Inflammatory macrophage treated with lipopolysaccharide for 4 hours (primary cell): Measurements from ENCODE around the gene UCK2.
A peak's percentile ranks its signal among the peaks of the same experiment; 100 is the strongest.
"Not testable (repeated sequence)": the region's sequence is repeated elsewhere in the genome, so short reads cannot be mapped to it uniquely, and the experiment has no call there.

ENCODE experiments used
- DNase-seq: peaks from one replicate; pipeline ENCODE4 v3.0.0-alpha.2; 2020

The UCK2 gene

GRCh38 chr1:165827268-165828102 is at the start of gene UCK2:
Gene UCK2 (plus strand): TSS chr1:165827614. CDS start chr1:165827834, 220 bp downstream.
- DNase-seq = peak; percentile 69

DNA sequence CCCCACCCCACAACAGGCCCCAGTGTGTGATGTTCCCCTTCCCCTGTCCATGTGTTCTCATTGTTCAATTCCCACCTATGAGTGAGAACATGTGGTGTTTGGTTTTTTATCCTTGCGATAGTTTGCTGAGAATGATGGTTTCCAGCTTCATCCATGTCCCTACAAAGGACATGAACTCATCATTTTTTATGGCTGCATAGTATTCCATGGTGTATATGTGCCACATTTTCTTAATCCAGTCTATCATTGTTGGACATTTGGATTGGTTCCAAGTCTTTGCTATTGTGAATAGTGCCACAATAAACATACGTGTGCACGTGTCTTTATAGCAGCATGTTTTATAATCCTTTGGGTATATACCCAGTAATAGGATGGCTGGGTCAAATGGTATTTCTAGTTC is 49.2 kb upstream of the UCK2 start:
- not testable (repeated sequence) for DNase-seq

DNA sequence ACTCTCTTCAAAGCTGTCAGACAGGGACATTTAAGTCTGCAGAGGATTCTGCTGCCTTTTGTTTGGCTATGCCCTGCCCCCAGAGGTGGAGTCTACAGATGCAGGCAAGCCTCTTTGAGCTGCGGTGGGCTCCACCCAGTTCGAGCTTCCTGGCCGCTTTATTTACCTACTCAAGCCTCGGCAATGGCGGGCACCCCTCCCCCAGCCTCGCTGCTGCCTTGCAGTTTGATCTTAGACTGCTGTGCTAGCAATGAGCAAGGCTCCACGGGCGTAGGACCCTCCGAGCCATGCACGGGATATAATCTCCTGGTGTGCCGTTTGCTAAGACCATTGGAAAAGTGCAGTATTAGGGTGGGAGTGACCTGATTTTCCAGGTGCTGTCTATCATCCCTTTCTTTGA is 43.9 kb upstream of the UCK2 start:
- DNase-seq = not testable (repeated sequence)

- DNase-seq = no peak
These were observed 39.7 kb upstream of the UCK2 start for GRCh38 chr1:165787741-165788140.

DNA sequence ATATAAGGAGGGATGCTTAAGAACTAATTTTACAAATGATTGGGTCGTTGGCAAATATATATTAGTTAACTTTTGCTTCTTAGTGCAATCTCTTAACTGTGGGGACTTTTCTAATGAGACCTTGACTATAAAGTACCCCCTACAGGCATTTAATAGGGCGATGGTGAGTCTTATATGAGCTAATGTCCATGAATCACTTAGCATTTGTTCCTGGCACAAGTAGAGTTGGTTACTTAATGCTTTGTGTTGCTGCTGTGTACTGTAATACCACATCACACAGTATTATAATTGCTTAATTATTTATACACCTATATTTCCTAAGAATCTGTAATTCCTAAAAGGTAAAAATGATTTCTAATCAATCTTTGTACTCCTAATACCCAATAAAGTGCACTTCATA is 33.5 kb upstream of the UCK2 start:
- DNase-seq = no peak

GRCh38 chr1:165795894-165796293 is 31.5 kb upstream of the UCK2 start:
- DNase-seq = no peak

DNA sequence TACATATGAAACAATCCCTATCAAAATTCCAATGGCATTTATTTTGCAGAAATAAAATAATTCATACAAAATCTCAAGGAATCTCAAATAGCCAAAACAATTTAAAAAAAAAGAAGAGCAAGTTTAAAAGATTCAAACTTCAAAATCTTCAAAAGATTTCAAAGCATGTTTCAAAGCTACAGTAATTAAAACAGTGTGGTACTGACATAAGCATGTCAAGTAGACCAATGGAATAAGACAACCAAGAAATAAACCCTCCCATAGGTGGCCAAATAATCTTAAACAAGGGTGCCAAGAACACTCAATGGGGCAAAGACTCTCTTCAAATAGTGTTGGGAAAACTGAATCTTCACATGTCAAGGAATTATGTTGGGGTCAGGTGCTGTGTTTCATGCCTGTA is 28.0 kb upstream of the UCK2 start:
- no peak for DNase-seq

DNA sequence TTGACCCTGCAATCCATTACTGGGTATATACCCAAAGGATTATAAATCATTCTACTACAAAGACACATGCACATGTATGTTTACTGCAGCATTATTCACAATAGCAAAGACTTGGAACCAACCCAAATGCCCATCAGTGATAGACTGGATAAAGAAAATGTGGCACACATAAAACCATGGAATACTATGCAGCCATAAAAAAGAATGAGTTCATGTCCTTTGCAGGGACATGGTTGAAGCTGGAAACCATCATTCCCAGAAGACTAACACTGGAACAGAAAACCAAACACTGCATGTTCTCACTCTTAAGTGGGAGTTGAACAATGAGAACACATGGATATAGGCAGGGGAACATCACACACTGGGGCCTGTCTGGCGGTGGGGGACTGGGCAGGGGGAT is 22.9 kb upstream of the UCK2 start:
- not testable (repeated sequence) for DNase-seq

GRCh38 chr1:165807613-165808012 is 19.8 kb upstream of the UCK2 start:
- no peak for DNase-seq

DNA sequence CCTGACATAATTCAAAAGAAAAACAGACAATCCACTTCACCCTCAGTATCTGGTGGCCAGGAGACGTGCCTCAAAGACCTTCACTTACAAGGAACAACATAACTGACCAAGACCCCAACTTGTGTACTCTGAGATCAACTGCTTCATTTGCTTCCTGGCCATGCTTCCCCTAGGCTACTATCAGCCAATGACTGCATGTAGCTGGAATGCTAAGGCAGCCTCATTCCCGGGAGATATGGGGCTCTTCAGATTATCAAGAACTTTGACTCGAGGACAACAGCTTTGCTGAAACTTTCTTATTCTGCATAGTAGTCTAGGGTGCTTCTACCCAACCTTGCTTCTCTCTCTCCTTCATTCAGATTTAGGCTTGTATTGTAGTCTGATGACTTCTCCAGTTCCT is 11.7 kb upstream of the UCK2 start:
- DNase-seq = no peak

- no peak for DNase-seq
These were observed 11.3 kb upstream of the UCK2 start for GRCh38 chr1:165816157-165816556.

DNA sequence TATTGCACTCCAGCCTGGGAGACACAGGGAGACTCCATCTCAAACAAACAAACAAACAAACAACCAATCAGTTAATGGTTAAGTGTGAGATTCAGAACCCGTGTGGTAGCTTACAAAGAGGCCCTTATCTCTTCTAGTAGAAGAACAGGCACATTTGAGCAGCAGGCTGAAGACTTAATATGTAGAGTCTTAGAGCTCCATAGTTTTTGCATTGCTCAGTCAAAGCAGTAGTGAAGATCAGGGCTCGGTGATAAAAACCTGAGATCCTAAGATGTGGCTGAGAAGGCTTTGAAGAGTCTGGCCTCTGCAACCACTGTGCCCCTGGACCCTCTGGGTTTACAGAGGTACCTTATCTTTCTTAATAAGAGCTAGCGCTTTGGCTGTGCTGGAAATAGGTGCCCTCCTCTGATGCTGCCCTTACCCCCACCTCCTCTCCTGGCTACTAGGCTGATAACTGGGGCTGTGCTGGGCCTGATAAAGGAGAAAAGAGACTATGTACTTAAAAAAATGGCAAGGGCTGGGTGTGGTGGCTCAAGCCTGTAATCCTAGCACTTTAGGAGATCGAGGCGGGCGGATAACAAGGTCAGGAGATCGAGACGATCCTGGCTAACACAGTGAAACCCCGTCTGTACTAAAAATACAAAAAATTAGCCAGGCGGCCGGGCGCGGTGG is 10.5 kb upstream of the UCK2 start:
- DNase-seq = no peak

- no peak for DNase-seq
These were observed 3.7 kb upstream of the UCK2 start for GRCh38 chr1:165823552-165824268.

GRCh38 chr1:165824269-165824643 is 3.2 kb upstream of the UCK2 start:
- DNase-seq = no peak

GRCh38 chr1:165826565-165827267 is 698 bp upstream of the UCK2 start:
- no peak for DNase-seq

DNA sequence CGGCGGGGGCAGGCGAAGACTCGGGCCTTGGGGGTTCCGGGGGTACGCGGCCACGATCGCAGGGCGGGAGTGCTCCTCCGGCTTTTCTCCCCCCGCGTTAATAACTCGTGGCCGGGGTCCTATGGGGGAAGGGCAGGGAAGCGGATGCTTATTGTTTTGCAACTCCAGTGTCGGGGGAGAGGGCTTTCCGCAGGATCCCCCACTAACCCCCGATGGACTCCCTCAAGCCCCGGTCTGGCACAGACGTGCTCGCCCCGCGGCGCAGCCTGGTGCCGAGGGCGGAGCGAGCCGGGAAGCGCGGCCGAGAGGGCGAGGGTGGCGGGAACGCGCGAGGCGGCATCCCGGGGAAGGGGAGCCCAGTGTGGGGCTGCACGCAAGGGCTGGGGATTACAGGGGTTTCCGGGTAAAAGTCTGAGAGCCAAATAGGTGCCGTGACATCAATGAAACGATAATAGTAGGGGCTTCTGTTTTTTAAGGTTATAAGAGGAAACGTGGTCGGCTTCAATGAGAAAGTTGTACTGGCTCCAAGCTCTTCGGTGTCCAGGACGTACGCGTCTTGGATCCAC is 772 bp downstream of the UCK2 start:
- DNase-seq = peak; percentile 23

DNA sequence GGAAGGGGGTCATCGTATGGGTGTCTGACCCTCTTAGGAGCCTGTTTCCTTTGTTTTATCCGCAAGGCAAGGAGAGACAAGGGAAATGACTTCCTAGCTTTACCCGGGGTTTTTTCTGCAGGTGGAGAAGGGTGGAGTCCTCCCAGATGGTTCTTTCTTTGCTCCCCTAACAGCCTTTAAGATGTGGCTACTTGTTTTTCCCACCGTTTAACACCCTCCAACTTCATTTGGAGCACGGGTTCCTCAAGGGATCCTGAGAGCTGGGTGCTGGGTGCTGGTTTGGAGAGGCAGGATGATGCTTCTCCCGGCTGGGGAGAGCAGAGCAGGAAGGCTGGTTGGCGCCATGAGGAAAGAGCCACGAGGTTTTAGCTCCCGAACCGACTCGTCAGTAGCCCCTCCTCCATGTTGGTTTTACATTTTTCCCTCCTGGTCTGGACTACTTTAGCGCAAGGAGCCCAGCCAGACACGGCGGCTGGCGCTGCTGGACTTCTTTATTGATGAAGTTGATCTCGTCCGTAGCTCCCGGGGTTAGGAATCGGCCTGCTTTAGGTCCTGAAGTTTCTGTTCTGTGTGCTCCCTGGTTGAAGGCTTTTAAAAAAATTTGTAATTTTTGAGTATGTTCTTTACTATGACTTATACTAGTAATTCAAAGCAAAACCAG is 1.4 kb downstream of the UCK2 start:
- DNase-seq = peak; percentile 51

GRCh38 chr1:165829888-165830287 is 2.5 kb downstream of the UCK2 start:
- DNase-seq = no peak

GRCh38 chr1:165831146-165831545 is 3.7 kb downstream of the UCK2 start:
- no peak for DNase-seq

DNA sequence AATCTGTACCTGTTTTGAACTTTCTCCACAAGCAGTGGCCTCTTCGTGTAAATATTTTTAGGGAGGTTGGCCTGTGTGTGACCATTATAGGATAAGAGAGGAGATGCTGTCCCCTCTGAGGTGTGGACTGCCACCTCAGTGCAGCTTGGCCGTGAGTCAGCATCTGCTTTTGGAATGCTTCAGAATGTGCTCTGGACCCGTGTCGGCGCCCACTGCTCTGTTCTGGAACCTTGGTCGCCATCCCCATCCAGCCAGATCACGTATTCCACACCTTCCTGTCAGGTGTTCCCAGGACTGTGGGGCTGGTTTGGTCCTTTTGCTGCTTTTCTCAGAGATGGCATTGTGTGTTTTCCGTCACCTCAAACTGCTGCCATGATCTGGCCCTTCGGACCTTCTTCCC is 5.5 kb downstream of the UCK2 start:
- no peak for DNase-seq

DNA sequence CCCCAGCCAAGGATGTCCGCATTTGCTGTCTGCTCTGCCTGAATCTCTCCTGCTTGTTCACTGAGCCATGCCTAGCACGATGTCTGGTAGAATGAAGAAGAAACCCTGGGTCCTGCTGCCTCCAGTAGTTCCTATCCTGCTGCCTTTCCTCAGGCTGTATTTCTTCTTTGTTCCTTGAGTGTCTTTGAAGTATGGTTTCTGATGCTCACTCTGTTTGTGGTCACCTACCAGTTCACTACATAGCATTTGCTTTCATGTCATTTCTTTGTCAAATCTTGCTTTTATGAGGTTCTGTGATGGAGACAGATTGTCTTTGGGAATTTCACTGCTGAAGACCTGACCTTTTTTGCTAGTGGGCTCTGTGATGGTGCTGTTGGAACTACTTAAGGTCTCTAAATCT is 5.9 kb downstream of the UCK2 start:
- no peak for DNase-seq

GRCh38 chr1:165834229-165834628 is 6.8 kb downstream of the UCK2 start:
- no peak for DNase-seq
